ENCODE data around the gene GRIK4.

The GRIK4 gene

DNA sequence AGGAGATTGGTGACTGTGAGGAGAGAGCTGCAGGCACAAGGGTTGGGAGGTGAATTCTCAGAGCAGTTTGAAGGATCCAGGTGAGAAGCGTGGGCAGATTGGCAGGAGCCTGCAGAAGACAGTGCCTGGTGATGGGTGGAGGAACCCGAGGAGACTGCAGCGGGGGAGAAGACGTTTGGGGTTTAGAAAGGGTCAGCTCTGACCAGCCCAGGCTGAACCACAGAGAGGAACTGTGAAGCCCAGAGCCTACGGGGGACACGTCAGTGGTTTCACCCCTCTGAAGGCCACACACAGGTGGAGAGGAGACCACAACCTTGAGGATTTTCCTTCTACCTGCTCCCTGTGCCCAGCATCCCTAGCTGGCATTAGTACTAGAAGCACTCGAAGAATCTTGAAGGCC, 357.5 kb downstream of the GRIK4 start:
- DNase-seq: no peak

GRCh38 chr11:120869516-120870011, 358.0 kb downstream of the GRIK4 start:
- DNase-seq: no peak

DNA sequence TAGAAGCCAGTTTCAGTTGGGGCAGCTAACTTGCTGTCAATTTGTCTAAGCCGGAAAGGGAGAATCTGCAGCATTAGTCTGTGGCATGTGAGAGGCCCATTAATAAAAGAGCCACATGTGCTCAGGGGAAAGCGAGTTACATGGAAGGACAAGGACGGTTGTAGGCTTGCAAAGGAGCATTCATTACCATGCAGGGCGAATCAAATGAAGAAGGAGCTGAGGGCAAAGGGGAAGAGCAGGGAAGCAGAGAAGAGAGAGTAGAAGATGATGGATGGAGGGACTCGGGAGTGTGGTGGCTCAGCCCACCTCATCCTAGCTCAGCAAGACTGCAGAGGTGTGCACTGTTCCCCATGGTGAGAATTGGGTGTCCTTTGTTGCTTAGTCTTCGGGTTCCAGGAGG, 359.6 kb downstream of the GRIK4 start:
- DNase-seq: no peak

DNA sequence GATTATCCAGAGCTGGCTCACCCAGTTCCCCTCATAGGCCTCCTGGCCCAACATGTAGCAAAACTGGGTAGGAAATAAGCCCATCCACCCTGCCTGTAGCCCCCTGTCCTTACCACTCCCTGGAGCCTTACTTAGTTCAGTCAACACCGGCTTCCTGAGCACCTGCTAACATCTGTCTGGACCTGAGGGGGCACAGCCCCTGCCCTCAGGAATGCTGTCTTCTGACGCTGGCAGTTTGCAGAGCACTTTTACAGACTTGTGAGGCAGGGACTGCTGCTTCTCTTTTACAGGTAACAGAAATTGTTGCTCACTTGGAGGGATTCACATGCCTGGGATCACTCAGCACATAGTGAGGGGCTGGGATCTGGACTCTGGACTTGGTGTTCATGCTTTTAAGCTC, 360.4 kb downstream of the GRIK4 start:
- no peak for DNase-seq

DNA sequence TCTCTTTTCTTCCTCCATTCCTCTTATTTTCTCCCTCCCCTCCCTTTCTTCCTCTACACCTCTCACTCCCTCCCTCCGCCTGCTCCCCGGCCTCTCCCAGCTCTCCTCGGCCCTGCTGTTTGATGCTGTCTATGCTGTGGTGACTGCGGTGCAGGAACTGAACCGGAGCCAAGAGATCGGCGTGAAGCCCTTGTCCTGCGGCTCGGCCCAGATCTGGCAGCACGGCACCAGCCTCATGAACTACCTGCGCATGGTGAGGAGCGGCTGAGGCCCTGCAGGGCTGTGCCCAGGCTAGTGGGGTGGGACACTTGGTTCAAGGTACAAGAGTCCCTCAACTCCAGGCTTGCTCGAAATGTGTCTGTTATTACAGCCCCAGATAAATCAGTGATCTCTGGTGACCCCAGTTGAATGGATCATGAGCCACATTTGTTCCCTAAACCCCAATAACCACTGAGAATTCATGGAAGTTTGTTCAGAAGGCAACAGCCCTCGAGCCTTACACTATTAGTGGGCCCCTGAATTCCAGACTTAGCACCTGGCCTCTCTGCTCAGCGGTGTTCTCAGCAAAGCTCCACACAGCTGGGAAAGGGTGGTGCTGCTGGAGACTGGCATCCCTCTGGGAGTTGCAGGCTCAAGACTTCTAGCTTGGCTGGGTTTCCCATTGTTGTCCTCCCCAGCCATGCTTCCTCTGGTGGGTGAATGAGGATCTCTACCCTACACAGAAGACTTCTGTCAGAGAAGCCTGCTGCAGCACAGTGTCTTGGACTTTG, 362.6 kb downstream of the GRIK4 start:
- no peak for DNase-seq

DNA sequence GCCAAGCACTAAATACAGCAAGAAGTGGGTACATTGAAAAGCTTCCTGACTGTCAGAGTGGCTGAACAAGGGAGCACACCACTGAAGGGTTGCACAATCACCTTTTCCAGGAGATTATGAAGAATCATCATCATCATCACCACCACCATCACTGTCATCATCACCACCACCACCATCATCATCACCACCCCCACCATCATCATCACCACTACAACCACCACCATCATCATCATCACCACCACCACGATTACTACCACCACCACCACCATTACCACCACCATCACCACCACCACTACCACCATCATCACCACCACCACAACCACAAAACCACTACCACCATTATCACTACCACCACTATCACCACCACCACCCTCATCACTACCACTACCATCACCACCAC, 364.4 kb downstream of the GRIK4 start:
- DNase-seq: no peak

GRCh38 chr11:120877746-120878365, 366.3 kb downstream of the GRIK4 start:
- DNase-seq: no peak

- DNase-seq: no peak
Measured at GRCh38 chr11:120878781-120879180, 367.2 kb downstream of the GRIK4 start.

- DNase-seq: no peak
Measured at GRCh38 chr11:120880498-120881175, 369.1 kb downstream of the GRIK4 start.

DNA sequence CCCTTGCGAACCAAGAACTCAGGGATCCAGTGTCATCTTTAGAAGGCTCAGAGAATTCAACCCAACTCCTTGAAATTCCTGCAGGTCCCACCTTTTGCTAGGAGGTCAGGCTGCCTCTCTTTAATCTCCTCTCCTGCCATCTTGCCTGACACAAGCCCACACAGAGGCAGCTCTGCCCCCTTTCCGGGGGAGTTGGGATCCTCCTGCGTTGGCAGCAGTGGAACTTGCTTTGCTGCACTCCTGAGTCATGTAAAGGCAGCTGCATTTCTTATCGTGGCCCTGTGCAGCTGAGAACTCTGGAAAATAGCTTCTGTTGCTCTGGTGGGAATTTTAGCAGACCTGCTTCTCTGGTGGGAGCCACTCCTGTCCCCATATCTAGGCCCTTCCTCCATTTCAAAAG, 370.0 kb downstream of the GRIK4 start:
- DNase-seq: no peak

DNA sequence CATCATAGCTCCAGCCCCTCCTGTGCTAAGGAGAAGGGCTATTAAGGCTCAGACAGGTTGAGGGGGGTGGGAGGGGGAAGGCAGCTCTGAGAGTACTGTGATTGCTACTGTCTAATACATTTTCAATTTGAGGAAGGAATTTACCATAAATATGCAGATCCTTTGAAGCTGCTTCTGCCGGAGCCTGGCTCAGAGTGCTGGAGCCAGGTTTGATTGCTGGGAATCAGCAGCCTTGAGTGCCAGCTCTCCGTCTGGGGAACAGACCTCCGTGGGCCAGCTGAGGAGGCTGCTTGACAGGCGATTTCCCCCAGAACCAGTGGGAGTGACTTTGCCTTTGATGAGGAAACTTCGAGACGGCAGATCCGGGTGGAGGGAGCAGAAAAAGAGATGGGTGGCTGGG, 370.6 kb downstream of the GRIK4 start:
- no peak for DNase-seq

- no peak for DNase-seq
Measured at GRCh38 chr11:120883404-120884080, 372.0 kb downstream of the GRIK4 start.

- no peak for DNase-seq
Measured at GRCh38 chr11:120884154-120885020, 372.8 kb downstream of the GRIK4 start.

DNA sequence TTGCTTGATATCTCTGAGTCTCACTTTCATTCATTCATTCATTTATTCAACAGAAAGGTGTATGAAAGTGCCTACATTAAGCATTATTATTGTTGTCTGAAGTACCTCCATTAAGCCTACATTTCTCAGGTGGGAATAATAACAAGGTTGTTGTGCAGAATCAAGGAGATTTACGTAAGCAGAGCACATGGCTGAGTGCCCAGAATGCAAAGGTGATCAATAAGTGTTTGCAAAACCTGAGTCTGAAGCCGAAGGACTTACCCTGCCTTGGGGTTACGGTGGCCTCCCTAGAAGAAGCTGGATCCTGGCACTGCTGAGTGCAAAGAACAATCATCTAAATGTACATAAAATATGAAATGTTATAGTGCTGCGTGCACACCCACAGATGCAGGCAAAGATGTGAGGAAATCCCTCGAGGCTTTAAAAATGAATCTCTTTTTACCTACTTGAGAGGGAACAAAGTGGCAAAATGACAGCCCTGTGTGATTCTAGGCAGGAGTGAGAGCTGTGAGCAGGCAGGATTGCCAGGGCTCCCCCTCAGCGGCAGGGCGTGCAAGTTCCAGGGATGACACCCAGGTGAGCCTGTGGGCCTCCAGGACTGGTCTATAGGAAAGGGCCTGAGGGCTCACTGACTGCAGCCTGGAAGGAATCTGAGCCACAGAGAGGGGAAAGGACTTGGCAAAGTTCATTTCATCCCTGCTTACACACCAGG, 379.2 kb downstream of the GRIK4 start:
- DNase-seq: no peak

DNA sequence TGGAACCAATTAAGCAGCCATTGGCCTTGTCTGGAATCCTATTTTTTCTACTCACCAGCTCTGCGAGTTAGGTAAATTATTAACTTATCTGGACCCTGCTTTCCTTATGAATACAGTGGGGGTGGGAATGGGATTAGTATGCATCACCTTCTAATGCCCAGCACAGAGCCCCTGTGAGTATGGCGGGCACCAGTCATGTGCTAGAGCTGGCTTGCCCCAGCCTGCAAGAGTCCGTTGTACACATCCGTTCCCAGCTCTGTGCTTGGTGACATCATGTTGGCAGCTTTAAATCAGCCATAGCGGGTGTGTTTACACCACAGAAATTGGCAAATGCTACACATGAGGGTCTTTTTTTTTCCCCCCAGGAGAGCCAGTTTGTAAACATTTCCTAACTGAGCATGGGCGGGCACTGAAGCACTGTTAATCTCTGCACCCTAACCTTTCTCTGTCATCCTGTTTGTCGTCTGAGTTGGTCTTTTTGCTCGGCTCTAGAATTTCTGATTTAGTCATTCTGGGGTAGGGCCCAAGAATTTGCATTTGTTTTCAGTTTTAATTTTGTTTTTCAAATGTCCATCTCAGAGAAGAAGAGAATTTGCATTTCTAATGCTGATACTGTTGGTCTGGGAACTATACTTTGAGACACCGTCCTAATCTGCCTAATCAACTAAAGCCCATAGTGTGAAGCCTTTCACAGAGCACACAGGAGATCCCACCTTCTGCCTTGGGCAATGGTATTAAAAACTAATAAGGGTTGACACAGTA, 382.1 kb downstream of the GRIK4 start:
- DNase-seq: no peak

GRCh38 chr11:120894202-120894985, 382.8 kb downstream of the GRIK4 start:
- no peak for DNase-seq

DNA sequence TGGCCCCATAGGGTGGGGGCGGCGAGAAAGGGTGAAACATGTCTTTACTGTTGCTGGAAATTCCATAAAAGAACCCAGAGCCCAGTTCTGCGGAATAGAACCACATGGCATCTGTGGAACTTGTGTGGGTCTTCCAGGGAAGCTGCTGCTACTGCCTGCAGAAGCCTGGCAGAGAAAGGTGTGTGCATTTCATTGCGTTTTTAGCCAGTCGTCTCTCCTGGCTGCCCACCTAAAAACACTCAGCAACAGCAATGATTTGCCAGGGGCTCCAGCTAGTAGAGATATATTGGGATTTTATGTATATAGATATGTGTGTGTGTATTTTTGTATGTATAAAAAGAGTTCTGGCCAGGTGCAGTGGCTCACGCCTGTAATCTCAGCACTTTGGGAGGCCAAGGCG, 385.1 kb downstream of the GRIK4 start:
- no peak for DNase-seq

GRCh38 chr11:120898568-120898967, 387.0 kb downstream of the GRIK4 start:
- DNase-seq: no peak

- no peak for DNase-seq
Measured at GRCh38 chr11:120899720-120900119, 388.2 kb downstream of the GRIK4 start.

- DNase-seq: no peak
Measured at GRCh38 chr11:120900643-120901042, 389.1 kb downstream of the GRIK4 start.

Measured in RPMI8226 (cell line).